Measurements from ENCODE around the gene PDHX.

PDHX gene

GRCh38 chr11:34970480-34970879 lies 54.1 kb downstream of the PDHX start:
- Histone ChIP-seq H3K27ac (ENCODE audit: low read depth in 2 of 2, low read length in 2 of 2) (no peak overlapping the region), H3K36me3 (ENCODE audit: control insufficient read depth in 2 of 2, insufficient read depth in 2 of 2, low read length in 2 of 2) (peaks cover 9 to 24% of the 10 kb centered on the region in 2 donors), H3K4me1 (ENCODE audit: control insufficient read depth in 2 of 2, insufficient read depth in 2 of 2, low read length in 2 of 2) (no peaks in the 10 kb centered on the region), H3K27me3 (ENCODE audit: control insufficient read depth in 2 of 2, insufficient read depth in 2 of 2, low read length in 2 of 2) (no peaks in the 10 kb centered on the region), H3K4me3 (ENCODE audit: low read length in 2 of 2) (no peak overlapping the region), H3K9ac (ENCODE audit: low read depth in 1 of 2, low read length in 2 of 2) (no peak overlapping the region), H3K9me3 (ENCODE audit: control insufficient read depth in 2 of 2, low read length in 2 of 2) (no peaks in the 10 kb centered on the region)

- no peak overlapping the region for H3K27ac ChIP-seq (ENCODE audit: low read depth in 2 of 2, low read length in 2 of 2)
- H3K36me3 ChIP-seq (ENCODE audit: control insufficient read depth in 2 of 2, insufficient read depth in 2 of 2, low read length in 2 of 2) = peaks cover 13 to 28% of the 10 kb centered on the region in 2 donors
- no peak overlapping the region for H3K9ac ChIP-seq (ENCODE audit: low read depth in 1 of 2, low read length in 2 of 2)
- H3K4me1 ChIP-seq (ENCODE audit: control insufficient read depth in 2 of 2, insufficient read depth in 2 of 2, low read length in 2 of 2) = no peaks in the 10 kb centered on the region
- no peaks in the 10 kb centered on the region for H3K27me3 ChIP-seq (ENCODE audit: control insufficient read depth in 2 of 2, insufficient read depth in 2 of 2, low read length in 2 of 2)
- no peak overlapping the region for H3K4me3 ChIP-seq (ENCODE audit: low read length in 2 of 2)
- H3K9me3 ChIP-seq (ENCODE audit: control insufficient read depth in 2 of 2, low read length in 2 of 2) = no peaks in the 10 kb centered on the region
Observed at GRCh38 chr11:34971928-34972327, 55.5 kb downstream of the PDHX start.

DNA sequence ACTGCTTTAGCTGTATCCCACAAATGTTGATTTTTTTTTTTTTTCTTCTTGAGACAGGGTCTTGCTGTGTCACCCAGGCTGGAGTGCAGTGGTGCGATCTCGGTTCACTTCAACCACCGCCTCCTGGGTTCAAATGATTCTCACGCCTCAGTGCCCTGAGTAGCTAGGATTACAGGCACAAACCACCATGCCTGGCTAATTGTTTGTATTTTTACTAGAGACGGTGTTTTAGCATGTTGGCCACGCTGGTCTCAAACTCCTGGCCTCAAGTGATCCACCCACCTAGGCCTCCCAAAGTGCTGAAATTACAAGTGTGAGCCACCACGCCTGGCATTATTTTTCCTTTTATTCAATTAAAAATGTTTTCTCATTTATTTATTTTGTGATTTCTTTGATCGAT lies 55.9 kb downstream of the PDHX start:
- Histone ChIP-seq H3K36me3 (ENCODE audit: control insufficient read depth in 2 of 2, insufficient read depth in 2 of 2, low read length in 2 of 2) (peaks cover 15 to 32% of the 10 kb centered on the region in 2 donors), H3K27ac (ENCODE audit: low read depth in 2 of 2, low read length in 2 of 2) (no peak overlapping the region), H3K9me3 (ENCODE audit: control insufficient read depth in 2 of 2, low read length in 2 of 2) (no peaks in the 10 kb centered on the region), H3K4me1 (ENCODE audit: control insufficient read depth in 2 of 2, insufficient read depth in 2 of 2, low read length in 2 of 2) (peaks cover 0 to 3% of the 10 kb centered on the region in 2 donors), H3K27me3 (ENCODE audit: control insufficient read depth in 2 of 2, insufficient read depth in 2 of 2, low read length in 2 of 2) (no peaks in the 10 kb centered on the region), H3K9ac (ENCODE audit: low read depth in 1 of 2, low read length in 2 of 2) (no peak overlapping the region), H3K4me3 (ENCODE audit: low read length in 2 of 2) (no peak overlapping the region)

DNA sequence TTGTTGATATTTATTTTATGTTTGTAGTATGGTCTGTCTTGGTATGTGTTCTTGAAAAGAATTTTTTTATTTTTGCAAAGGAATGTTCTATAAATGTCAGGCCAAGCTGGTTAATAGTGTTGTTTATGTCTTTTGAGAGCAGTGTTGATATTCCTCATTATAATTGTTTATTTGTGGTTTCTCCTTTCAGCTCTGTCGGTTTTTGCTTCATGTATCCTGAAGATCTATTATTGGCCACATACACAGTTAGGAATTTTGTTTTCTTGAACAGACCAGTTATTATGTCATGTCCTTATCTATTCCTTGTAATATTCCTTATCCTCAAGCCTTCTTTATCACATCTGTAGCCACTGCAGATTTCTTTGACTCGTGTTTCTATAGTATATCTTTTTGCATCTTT lies 56.5 kb downstream of the PDHX start:
- no peaks in the 10 kb centered on the region for H3K9me3 ChIP-seq (ENCODE audit: control insufficient read depth in 2 of 2, low read length in 2 of 2)
- peaks cover 13 to 32% of the 10 kb centered on the region in 2 donors for H3K36me3 ChIP-seq (ENCODE audit: control insufficient read depth in 2 of 2, insufficient read depth in 2 of 2, low read length in 2 of 2)
- no peaks in the 10 kb centered on the region for H3K27me3 ChIP-seq (ENCODE audit: control insufficient read depth in 2 of 2, insufficient read depth in 2 of 2, low read length in 2 of 2)
- no peak overlapping the region for H3K9ac ChIP-seq (ENCODE audit: low read depth in 1 of 2, low read length in 2 of 2)
- no peak overlapping the region for H3K27ac ChIP-seq (ENCODE audit: low read depth in 2 of 2, low read length in 2 of 2)
- peaks cover 2 to 3% of the 10 kb centered on the region in 2 donors for H3K4me1 ChIP-seq (ENCODE audit: control insufficient read depth in 2 of 2, insufficient read depth in 2 of 2, low read length in 2 of 2)
- no peak overlapping the region for H3K4me3 ChIP-seq (ENCODE audit: low read length in 2 of 2)

GRCh38 chr11:34975482-34975881 lies 59.1 kb downstream of the PDHX start:
- Histone ChIP-seq H3K27ac (ENCODE audit: low read depth in 2 of 2, low read length in 2 of 2) (no peak overlapping the region), H3K27me3 (ENCODE audit: control insufficient read depth in 2 of 2, insufficient read depth in 2 of 2, low read length in 2 of 2) (no peaks in the 10 kb centered on the region), H3K36me3 (ENCODE audit: control insufficient read depth in 2 of 2, insufficient read depth in 2 of 2, low read length in 2 of 2) (peaks cover 15 to 26% of the 10 kb centered on the region in 2 donors), H3K4me1 (ENCODE audit: control insufficient read depth in 2 of 2, insufficient read depth in 2 of 2, low read length in 2 of 2) (peaks cover 2 to 3% of the 10 kb centered on the region in 2 donors), H3K9me3 (ENCODE audit: control insufficient read depth in 2 of 2, low read length in 2 of 2) (no peaks in the 10 kb centered on the region), H3K4me3 (ENCODE audit: low read length in 2 of 2) (no peak overlapping the region), H3K9ac (ENCODE audit: low read depth in 1 of 2, low read length in 2 of 2) (no peak overlapping the region)

- Histone ChIP-seq H3K9ac (ENCODE audit: low read depth in 1 of 2, low read length in 2 of 2) (no peak overlapping the region), H3K27ac (ENCODE audit: low read depth in 2 of 2, low read length in 2 of 2) (no peak overlapping the region)
Observed at GRCh38 chr11:34976496-34977088, 60.2 kb downstream of the PDHX start.

GRCh38 chr11:34977089-34977912 lies 60.9 kb downstream of the PDHX start:
- H3K4me1 ChIP-seq (ENCODE audit: control insufficient read depth in 2 of 2, insufficient read depth in 2 of 2, low read length in 2 of 2) = peaks cover 2 to 3% of the 10 kb centered on the region in 2 donors
- no peak overlapping the region for H3K27ac ChIP-seq (ENCODE audit: low read depth in 2 of 2, low read length in 2 of 2)
- no peak overlapping the region for H3K4me3 ChIP-seq (ENCODE audit: low read length in 2 of 2)
- peaks cover 17 to 24% of the 10 kb centered on the region in 2 donors for H3K36me3 ChIP-seq (ENCODE audit: control insufficient read depth in 2 of 2, insufficient read depth in 2 of 2, low read length in 2 of 2)
- H3K27me3 ChIP-seq (ENCODE audit: control insufficient read depth in 2 of 2, insufficient read depth in 2 of 2, low read length in 2 of 2) = no peaks in the 10 kb centered on the region
- no peaks in the 10 kb centered on the region for H3K9me3 ChIP-seq (ENCODE audit: control insufficient read depth in 2 of 2, low read length in 2 of 2)
- H3K9ac ChIP-seq (ENCODE audit: low read depth in 1 of 2, low read length in 2 of 2) = no peak overlapping the region

More at GRCh38 chr11:34976496-34977088, 60.2 kb downstream of the PDHX start:
- peaks cover 17 to 24% of the 10 kb centered on the region in 2 donors for H3K36me3 ChIP-seq (ENCODE audit: control insufficient read depth in 2 of 2, insufficient read depth in 2 of 2, low read length in 2 of 2)
- peaks cover 2 to 3% of the 10 kb centered on the region in 2 donors for H3K4me1 ChIP-seq (ENCODE audit: control insufficient read depth in 2 of 2, insufficient read depth in 2 of 2, low read length in 2 of 2)
- H3K9me3 ChIP-seq (ENCODE audit: control insufficient read depth in 2 of 2, low read length in 2 of 2) = no peaks in the 10 kb centered on the region
- no peaks in the 10 kb centered on the region for H3K27me3 ChIP-seq (ENCODE audit: control insufficient read depth in 2 of 2, insufficient read depth in 2 of 2, low read length in 2 of 2)
- no peak overlapping the region for H3K4me3 ChIP-seq (ENCODE audit: low read length in 2 of 2)

DNA sequence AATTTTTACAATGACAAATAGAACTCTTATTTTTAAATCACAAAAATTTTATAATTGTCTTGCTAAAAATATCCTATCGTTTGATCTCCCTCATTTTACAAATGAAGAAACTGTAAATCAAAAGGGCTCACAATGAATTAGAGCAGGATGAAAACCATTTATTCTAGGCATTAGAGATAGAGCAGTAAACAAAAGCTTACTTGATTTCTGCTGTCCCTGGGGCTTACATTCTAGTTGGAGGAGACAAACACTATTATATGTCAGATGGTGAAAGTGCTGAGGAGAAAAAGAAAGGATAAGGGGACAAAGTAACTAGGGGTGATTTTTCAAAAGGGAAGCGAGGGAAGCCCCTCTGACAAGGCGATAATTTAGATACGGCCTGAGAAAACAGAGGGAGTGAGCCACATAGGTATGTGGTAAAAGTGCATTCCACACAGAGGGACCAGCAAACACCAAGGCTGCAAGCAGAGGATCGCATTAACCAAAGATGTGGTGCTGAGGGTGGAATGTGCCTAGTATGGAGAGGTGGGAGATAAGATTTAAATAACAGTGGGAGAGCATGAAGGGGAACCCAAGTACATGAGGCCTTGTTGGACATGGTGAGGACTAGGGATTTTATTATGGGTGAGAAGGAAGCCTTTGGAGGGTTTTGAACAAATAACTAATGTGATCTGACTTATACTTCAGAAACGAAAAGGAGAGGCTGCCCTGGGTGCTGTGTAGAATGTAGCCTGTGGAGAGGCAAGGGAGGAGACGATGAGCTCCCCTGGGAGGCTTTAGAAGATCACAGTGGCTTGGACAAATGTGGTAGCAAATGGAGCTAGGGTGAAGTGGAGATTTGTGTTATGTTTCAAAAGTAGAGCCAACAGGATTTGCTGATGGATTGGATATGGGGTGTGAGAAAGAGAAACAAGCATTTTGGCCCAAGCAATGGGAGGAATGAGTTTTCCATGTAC lies 62.1 kb downstream of the PDHX start:
- H3K4me3 ChIP-seq (ENCODE audit: low read length in 2 of 2) = no peak overlapping the region
- H3K9ac ChIP-seq (ENCODE audit: low read depth in 1 of 2, low read length in 2 of 2) = no peak overlapping the region
- H3K27ac ChIP-seq (ENCODE audit: low read depth in 2 of 2, low read length in 2 of 2) = no peak overlapping the region
- peaks cover 17 to 24% of the 10 kb centered on the region in 2 donors for H3K36me3 ChIP-seq (ENCODE audit: control insufficient read depth in 2 of 2, insufficient read depth in 2 of 2, low read length in 2 of 2)
- H3K4me1 ChIP-seq (ENCODE audit: control insufficient read depth in 2 of 2, insufficient read depth in 2 of 2, low read length in 2 of 2) = peaks cover 2 to 3% of the 10 kb centered on the region in 2 donors
- H3K9me3 ChIP-seq (ENCODE audit: control insufficient read depth in 2 of 2, low read length in 2 of 2) = no peaks in the 10 kb centered on the region
- no peaks in the 10 kb centered on the region for H3K27me3 ChIP-seq (ENCODE audit: control insufficient read depth in 2 of 2, insufficient read depth in 2 of 2, low read length in 2 of 2)

- H3K36me3 ChIP-seq (ENCODE audit: control insufficient read depth in 2 of 2, insufficient read depth in 2 of 2, low read length in 2 of 2) = peaks cover 13 to 14% of the 10 kb centered on the region in 2 donors
- H3K4me3 ChIP-seq (ENCODE audit: low read length in 2 of 2) = no peak overlapping the region
- H3K9ac ChIP-seq (ENCODE audit: low read depth in 1 of 2, low read length in 2 of 2) = no peak overlapping the region
- no peak overlapping the region for H3K27ac ChIP-seq (ENCODE audit: low read depth in 2 of 2, low read length in 2 of 2)
- no peaks in the 10 kb centered on the region for H3K27me3 ChIP-seq (ENCODE audit: control insufficient read depth in 2 of 2, insufficient read depth in 2 of 2, low read length in 2 of 2)
- H3K4me1 ChIP-seq (ENCODE audit: control insufficient read depth in 2 of 2, insufficient read depth in 2 of 2, low read length in 2 of 2) = no peaks in the 10 kb centered on the region
- H3K9me3 ChIP-seq (ENCODE audit: control insufficient read depth in 2 of 2, low read length in 2 of 2) = no peaks in the 10 kb centered on the region
Observed at GRCh38 chr11:34984514-34984913, 68.1 kb downstream of the PDHX start.
